HCT116 (cell line): Measurements from ENCODE around the gene HOXB1. TPM values are rescaled to one million over a fixed set of nuclear protein-coding genes. Genes with fewer than 3 reads are reported as not detected.

ENCODE experiments used
- ATAC-seq: fragments of 200-7000 bp; cut with Tn5 transposase; 2 replicates; pipeline ENCODE4 v1.9.1; 2020; ENCODE audit warnings: mild to moderate bottlenecking, moderate library complexity
- BruUV-seq: library from RNA; stranded (reverse); fragments of 400-500 nt; replicated peaks from 2 replicates; lab custom pipeline; 2021; lab: Mats Ljungman, UMichigan
- CTCF ChIA-PET: fragments of 300-600 bp; sonication (Branson Sonifier 250); formaldehyde crosslinking; loops from one replicate; lab custom pipeline; 2021; ENCODE audit warnings: antibody characterized with exemption; lab: Charles Lee
- POLR2A ChIA-PET: fragments of 300-600, 350-600 bp; sonication (Branson Sonifier 250); formaldehyde crosslinking; loops from one replicate; lab custom pipeline; 2021; ENCODE audit warnings: antibody characterized with exemption; lab: Charles Lee
- RAD21 ChIA-PET, 2 experiments: fragments of 300-600 bp; sonication (Branson Sonifier 250); formaldehyde crosslinking; loops; one replicate each; lab custom pipeline; 2023; ENCODE audit warnings: low total read pairs in 2 of 2; ENCODE audit not compliant: uncharacterized antibody in 2 of 2, unreplicated experiment in 2 of 2, low non-redundant PET in 1 of 2; lab: Charles Lee
- DNase-seq: peaks from one replicate; pipeline ENCODE4 v3.0.0-alpha.2; 2010; ENCODE audit warnings: low read depth, low spot score
- H2AFZ ChIP-seq: fragments of 200-600 bp; shearing (Covaris generic), sonication (generic); 2 replicates; pipeline ENCODE4 v1.6.1; 2017; ENCODE audit warnings: low read depth, mixed run types, mixed read lengths, antibody characterized with exemption, low read length; ENCODE audit not compliant: poor library complexity, severe bottlenecking
- H3K27ac ChIP-seq: 2 replicates; pipeline ENCODE4 v1.5.1; 2012; ENCODE audit warnings: low read depth, low read length
- H3K27me3 ChIP-seq: fragments of 200-600 bp; sonication (generic); 2 replicates; pipeline ENCODE4 v1.6.1; 2016; ENCODE audit warnings: mixed run types, low read length, mixed read lengths; ENCODE audit not compliant: insufficient read depth
- H3K36me3 ChIP-seq, 2 experiments: fragments of 200-500 bp in 1 of 2; fragments of 200-600 bp in 1 of 2; sonication (Bioruptor generic) in 1 of 2; sonication (generic) in 1 of 2; 2 replicates each; pipeline versions ENCODE4 v1.5.1 to v1.6.1; 2014 to 2016; ENCODE audit warnings: low read length in 2 of 2, inconsistent platforms in 1 of 2, mixed read lengths in 1 of 2, mixed run types in 1 of 2; ENCODE audit not compliant: insufficient read depth in 2 of 2, control insufficient read depth in 1 of 2
- H3K4me1 ChIP-seq, 2 experiments: fragments of 200-600 bp in 1 of 2; sonication (generic) in 1 of 2; 2 replicates each; pipeline versions ENCODE4 v1.5.1 to v1.6.1; 2012 to 2017; ENCODE audit warnings: low read length in 2 of 2, inconsistent platforms in 1 of 2, mild to moderate bottlenecking in 1 of 2, mixed read lengths in 1 of 2, mixed run types in 1 of 2, moderate library complexity in 1 of 2; ENCODE audit not compliant: insufficient read depth in 2 of 2, control insufficient read depth in 1 of 2
- H3K4me2 ChIP-seq: fragments of 200-600 bp; sonication (generic); 2 replicates; pipeline ENCODE4 v1.6.1; 2017; ENCODE audit warnings: mixed run types, low read length, mixed read lengths
- H3K4me3 ChIP-seq, 2 experiments: fragments of 200-600 bp in 1 of 2; sonication (generic) in 1 of 2; replicated peaks in 1 of 2; 2 replicates each; pipeline ENCODE4 v1.5.1; 2011 to 2016; ENCODE audit warnings: low read length in 2 of 2, control low read depth in 1 of 2, low read depth in 1 of 2, mild to moderate bottlenecking in 1 of 2, mixed read lengths in 1 of 2, mixed run types in 1 of 2
- H3K79me2 ChIP-seq: fragments of 200-600 bp; sonication (generic); 2 replicates; pipeline ENCODE4 v1.6.1; 2017; ENCODE audit warnings: mild to moderate bottlenecking, mixed run types, low read length, moderate library complexity, mixed read lengths; ENCODE audit not compliant: insufficient read depth
- H3K9ac ChIP-seq: fragments of 200-600 bp; sonication (generic); 2 replicates; pipeline ENCODE4 v1.6.1; 2016; ENCODE audit warnings: low read length, mixed read lengths
- H3K9me2 ChIP-seq: fragments of 200-600 bp; sonication (generic), shearing (Covaris generic); 2 replicates; pipeline ENCODE4 v1.6.1; 2017; ENCODE audit warnings: mixed run types, mild to moderate bottlenecking, moderate library complexity; ENCODE audit not compliant: insufficient read depth
- H3K9me3 ChIP-seq, 2 experiments: fragments of 200-500 bp in 1 of 2; fragments of 200-600 bp in 1 of 2; sonication (Bioruptor generic) in 1 of 2; sonication (generic) in 1 of 2; 2 replicates each; pipeline ENCODE4 v1.6.1; 2014 to 2017; ENCODE audit warnings: low read length in 2 of 2, mixed read lengths in 2 of 2, inconsistent platforms in 1 of 2, low read depth in 1 of 2, mild to moderate bottlenecking in 1 of 2, mixed run types in 1 of 2, moderate library complexity in 1 of 2; ENCODE audit not compliant: control insufficient read depth in 1 of 2, insufficient read depth in 1 of 2
- H4K20me1 ChIP-seq: fragments of 200-600 bp; sonication (generic), shearing (Covaris generic); 2 replicates; pipeline ENCODE4 v1.6.1; 2017; ENCODE audit warnings: mixed run types, mild to moderate bottlenecking, moderate library complexity; ENCODE audit not compliant: insufficient read depth
- EZH2 ChIP-seq: fragments of 200-600 bp; sonication (generic); IDR thresholded peaks from 2 replicates; pipeline ENCODE4 v1.6.1; 2017; ENCODE audit warnings: antibody characterized with exemption, mixed run types
- FOSL1 ChIP-seq: IDR thresholded peaks from 2 replicates; pipeline ENCODE4 v1.6.1; 2012; ENCODE audit warnings: low read depth
- YY1 ChIP-seq: IDR thresholded peaks from 2 replicates; pipeline ENCODE4 v1.6.1; 2011; ENCODE audit warnings: low read length, low read depth, moderate library complexity, mild to moderate bottlenecking; ENCODE audit not compliant: insufficient replicate concordance; ENCODE audit errors: extremely low read depth
- ZNF274 ChIP-seq: fragments of 200-500 bp; sonication (Bioruptor generic); IDR thresholded peaks from 2 replicates; pipeline ENCODE4 v1.6.1; 2014; ENCODE audit warnings: mild to moderate bottlenecking, low read depth, low read length, inconsistent platforms
- intact Hi-C: fragments of 100-400 bp; cut with micrococcal nuclease; formaldehyde crosslinking; loops from 2 replicates; pipeline ENCODE4 v1.10.0; 2022
- total RNA-seq: library from RNA; stranded (reverse); gene quantifications from one replicate; pipeline ENCODE4 v1.2.1, GENCODE V29; 2021; ENCODE audit not compliant: unreplicated experiment
- TF ChIP-seq, protein P1 (sequence below), 3 experiments: fragments of 200-600 bp in 1 of 3; sonication (generic) in 1 of 3; IDR thresholded peaks in 2 of 3; conservative IDR thresholded peaks in 1 of 3; 2 replicates each; pipeline ENCODE4 v1.5.1; 2012 to 2017; ENCODE audit warnings: low read depth in 2 of 3, low read length in 2 of 3, antibody characterized with exemption in 1 of 3, borderline replicate concordance in 1 of 3, control low read depth in 1 of 3, mild to moderate bottlenecking in 1 of 3, mixed read lengths in 1 of 3, mixed run types in 1 of 3, moderate library complexity in 1 of 3; ENCODE audit not compliant: insufficient read depth in 1 of 3
- TF ChIP-seq, protein P2 (sequence below): IDR thresholded peaks from 2 replicates; pipeline ENCODE4 v1.6.1; 2011; ENCODE audit warnings: mild to moderate bottlenecking, low read length, moderate library complexity; ENCODE audit not compliant: insufficient replicate concordance; ENCODE audit errors: extremely low read depth
- TF ChIP-seq, protein P3 (sequence below): IDR thresholded peaks from 2 replicates; pipeline ENCODE4 v1.6.1; 2012

HOXB1 gene
- total RNA-seq, 1 experiment from 2014 or later: not detected

- H3K27me3 ChIP-seq: no peaks in the 10 kb centered on the region
- H4K20me1 ChIP-seq: no peaks in the 10 kb centered on the region
- BruUV-seq: no TSS peak
- H3K36me3 ChIP-seq: no peaks in the 10 kb centered on the region
- no peaks in the 10 kb centered on the region for H3K9me3 ChIP-seq
- no peaks in the 10 kb centered on the region for H3K9me2 ChIP-seq
- H3K27ac ChIP-seq: no peak overlapping the region
- no peak overlapping the region for H3K9ac ChIP-seq
- H3K79me2 ChIP-seq: no peaks in the 10 kb centered on the region
- POLR2A ChIA-PET: interaction anchor here (1.3 kb wide), 1 partner anchor 33 kb away, joined by 3 read pairs; no protein-coding TSS in a partner anchor
- TF ChIP-seq YY1 (no peak), ZNF274 (no peak), FOSL1 (no peak), EZH2 (no peak)
- TF ChIP-seq, protein P1, sequence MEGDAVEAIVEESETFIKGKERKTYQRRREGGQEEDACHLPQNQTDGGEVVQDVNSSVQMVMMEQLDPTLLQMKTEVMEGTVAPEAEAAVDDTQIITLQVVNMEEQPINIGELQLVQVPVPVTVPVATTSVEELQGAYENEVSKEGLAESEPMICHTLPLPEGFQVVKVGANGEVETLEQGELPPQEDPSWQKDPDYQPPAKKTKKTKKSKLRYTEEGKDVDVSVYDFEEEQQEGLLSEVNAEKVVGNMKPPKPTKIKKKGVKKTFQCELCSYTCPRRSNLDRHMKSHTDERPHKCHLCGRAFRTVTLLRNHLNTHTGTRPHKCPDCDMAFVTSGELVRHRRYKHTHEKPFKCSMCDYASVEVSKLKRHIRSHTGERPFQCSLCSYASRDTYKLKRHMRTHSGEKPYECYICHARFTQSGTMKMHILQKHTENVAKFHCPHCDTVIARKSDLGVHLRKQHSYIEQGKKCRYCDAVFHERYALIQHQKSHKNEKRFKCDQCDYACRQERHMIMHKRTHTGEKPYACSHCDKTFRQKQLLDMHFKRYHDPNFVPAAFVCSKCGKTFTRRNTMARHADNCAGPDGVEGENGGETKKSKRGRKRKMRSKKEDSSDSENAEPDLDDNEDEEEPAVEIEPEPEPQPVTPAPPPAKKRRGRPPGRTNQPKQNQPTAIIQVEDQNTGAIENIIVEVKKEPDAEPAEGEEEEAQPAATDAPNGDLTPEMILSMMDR (IDR thresholded peaks at IDR 0.05 in 2 of 3, conservative IDR thresholded peaks at IDR 0.05 in 1 of 3; ENCODE audit: borderline replicate concordance in 1 of 3, insufficient read depth in 1 of 3, low read depth in 2 of 3, low read length in 2 of 3): no peak
- TF ChIP-seq, protein P2, sequence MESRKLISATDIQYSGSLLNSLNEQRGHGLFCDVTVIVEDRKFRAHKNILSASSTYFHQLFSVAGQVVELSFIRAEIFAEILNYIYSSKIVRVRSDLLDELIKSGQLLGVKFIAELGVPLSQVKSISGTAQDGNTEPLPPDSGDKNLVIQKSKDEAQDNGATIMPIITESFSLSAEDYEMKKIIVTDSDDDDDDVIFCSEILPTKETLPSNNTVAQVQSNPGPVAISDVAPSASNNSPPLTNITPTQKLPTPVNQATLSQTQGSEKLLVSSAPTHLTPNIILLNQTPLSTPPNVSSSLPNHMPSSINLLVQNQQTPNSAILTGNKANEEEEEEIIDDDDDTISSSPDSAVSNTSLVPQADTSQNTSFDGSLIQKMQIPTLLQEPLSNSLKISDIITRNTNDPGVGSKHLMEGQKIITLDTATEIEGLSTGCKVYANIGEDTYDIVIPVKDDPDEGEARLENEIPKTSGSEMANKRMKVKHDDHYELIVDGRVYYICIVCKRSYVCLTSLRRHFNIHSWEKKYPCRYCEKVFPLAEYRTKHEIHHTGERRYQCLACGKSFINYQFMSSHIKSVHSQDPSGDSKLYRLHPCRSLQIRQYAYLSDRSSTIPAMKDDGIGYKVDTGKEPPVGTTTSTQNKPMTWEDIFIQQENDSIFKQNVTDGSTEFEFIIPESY: no peak
- TF ChIP-seq, protein P3, sequence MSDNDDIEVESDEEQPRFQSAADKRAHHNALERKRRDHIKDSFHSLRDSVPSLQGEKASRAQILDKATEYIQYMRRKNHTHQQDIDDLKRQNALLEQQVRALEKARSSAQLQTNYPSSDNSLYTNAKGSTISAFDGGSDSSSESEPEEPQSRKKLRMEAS: no peak
- no peak overlapping the region for H3K4me2 ChIP-seq
- intact Hi-C loops: no loop called here
- CTCF ChIA-PET: interaction anchor here (1.0 kb wide), 1 partner anchor 10 kb away, joined by 3 read pairs; no protein-coding TSS in a partner anchor
- DNase-seq (no peak), ATAC-seq (no peak)
- H3K4me1 ChIP-seq: peaks cover 9 to 15% of the 10 kb centered on the region in 2 experiments
- no peak overlapping the region for H3K4me3 ChIP-seq
- H2AFZ ChIP-seq: no peak overlapping the region
- RAD21 ChIA-PET: no interaction called here
Observed at GRCh38 chr17:48504953-48505352, 25.9 kb downstream of the HOXB1 start.
